Fibroblast of skin of back (primary cell): Measurements from ENCODE around the gene MRPS33. TPM values are rescaled to one million over a fixed set of nuclear protein-coding genes. Genes with fewer than 3 reads are reported as not detected.
"Not testable (repeated sequence)": the region's sequence is repeated elsewhere in the genome, so short reads cannot be mapped to it uniquely, and the experiment has no call there.

Experiments
- DNase-seq: peaks from one replicate; pipeline ENCODE4 v3.0.0-alpha.2; 2013
- polyA plus RNA-seq, 2 experiments: library from polyadenylated mRNA; unstranded; fragments of 120-200 nt; gene quantifications; one replicate each; pipeline ENCODE4 v1.2.1, GENCODE V29; 2013; ENCODE audit not compliant: insufficient read length in 2 of 2

MRPS33 gene
- polyA plus RNA-seq (2013, experiment 1 of 2; ENCODE audit: insufficient read length), result 47.0 TPM
- 45.0 TPM for polyA plus RNA-seq (2013, experiment 2 of 2; ENCODE audit: insufficient read length)

DNA sequence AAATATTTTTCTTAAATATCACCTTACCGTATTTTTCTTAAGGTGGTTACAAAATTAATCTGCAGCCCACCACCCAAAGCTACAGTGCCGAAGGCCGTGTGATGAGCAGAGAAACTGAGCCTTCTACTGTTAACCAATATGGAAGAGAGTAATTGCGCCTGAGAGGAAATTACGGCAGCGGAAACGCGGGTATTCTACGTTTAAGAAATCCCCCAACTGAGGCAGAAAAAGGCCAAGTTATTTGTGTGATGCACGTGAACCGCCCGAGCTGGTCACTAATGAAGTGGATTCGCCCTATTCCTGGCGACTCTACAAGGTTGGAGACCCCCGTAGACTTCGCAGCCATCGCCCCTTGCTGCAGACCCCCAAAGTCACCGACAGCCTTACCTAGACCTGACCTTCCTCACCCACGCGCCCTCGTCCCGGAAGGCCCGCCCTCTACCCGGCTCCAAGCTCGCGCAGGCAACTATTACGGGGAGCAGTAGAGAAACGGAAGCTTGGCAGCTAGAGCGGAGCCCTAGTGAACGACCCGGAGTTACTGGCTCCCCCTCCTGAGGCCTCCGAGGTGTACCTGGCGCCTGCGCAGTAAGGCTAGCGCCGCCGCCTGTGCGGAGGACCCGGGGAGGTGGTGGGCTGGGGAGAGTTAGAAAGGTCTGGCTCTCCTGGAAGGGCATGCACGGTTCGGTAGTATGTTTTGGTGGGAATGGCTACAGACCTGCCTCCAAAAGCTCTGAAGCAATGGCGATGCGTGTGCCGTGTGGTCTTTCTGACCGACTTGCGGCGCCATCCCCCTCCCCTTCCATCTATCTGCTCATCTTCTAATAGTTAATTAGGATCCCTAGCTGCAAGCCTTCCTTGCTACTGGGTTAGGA lies at the start of gene MRPS33:
TSS of gene MRPS33 (minus strand) at position 429 of the 872 bp plus-strand sequence. CDS start 4,319 bp downstream, outside the sequence.
- DNase-seq, result peak; percentile 95

DNA sequence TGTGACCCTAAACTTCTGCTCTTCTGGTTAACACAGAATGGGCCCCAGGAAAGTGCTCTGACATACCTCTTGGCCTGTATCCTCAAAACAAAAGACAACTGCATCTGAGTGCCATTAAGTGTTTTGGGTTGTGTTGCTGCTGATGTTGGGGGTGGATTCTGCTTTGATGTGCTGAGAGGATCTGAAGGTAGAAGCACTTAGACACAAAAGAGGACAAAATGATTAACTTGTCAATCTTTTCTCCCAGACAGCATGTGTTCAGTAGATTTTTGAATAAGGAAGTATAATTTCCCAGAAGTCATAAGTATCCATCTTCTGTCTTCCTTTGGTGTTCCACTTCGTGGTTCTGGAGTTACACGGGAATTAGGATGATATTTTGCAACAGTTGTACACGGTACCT lies 43.0 kb upstream of the MRPS33 start:
- DNase-seq, result no peak

- no peak for DNase-seq
Observed at GRCh38 chr7:141055146-141055545, 40.4 kb upstream of the MRPS33 start.

GRCh38 chr7:141053626-141054025 lies 38.9 kb upstream of the MRPS33 start:
- DNase-seq, result no peak

DNA sequence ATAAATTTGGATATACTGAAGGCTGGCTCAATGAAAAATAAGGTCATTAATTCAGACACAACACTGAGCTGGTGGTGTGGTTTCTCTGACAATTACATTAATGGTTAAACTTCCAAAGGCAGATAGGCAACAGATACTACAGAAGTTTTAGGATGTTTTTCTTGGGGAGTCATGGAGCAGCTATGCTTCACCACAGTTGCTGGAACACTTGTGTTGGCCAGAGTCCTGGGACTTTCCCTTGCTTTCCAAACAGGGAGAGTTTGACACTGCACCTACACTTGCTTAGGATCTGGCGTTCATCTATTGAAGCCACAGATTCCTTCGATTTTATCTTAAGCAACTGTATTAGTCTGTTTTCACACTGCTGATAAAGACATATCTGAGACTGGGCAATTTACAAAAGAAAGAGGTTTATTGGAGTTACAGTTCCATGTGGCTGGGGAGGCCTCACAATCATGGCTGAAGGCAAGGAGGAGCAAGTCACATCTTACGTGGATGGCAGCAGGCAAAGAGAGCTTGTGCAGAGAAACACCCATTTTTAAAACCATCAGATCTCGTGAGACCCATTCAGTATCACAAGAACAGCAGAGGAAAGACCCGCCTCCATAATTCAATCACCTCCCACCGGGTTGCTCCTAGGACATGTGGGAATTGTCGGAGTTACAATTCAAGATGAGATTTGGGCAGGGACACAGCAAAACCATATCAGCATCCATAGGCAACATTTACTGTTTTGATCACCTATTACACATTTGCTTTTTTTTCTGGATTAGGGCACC lies 31.3 kb upstream of the MRPS33 start:
- DNase-seq, result peak; percentile 15

DNA sequence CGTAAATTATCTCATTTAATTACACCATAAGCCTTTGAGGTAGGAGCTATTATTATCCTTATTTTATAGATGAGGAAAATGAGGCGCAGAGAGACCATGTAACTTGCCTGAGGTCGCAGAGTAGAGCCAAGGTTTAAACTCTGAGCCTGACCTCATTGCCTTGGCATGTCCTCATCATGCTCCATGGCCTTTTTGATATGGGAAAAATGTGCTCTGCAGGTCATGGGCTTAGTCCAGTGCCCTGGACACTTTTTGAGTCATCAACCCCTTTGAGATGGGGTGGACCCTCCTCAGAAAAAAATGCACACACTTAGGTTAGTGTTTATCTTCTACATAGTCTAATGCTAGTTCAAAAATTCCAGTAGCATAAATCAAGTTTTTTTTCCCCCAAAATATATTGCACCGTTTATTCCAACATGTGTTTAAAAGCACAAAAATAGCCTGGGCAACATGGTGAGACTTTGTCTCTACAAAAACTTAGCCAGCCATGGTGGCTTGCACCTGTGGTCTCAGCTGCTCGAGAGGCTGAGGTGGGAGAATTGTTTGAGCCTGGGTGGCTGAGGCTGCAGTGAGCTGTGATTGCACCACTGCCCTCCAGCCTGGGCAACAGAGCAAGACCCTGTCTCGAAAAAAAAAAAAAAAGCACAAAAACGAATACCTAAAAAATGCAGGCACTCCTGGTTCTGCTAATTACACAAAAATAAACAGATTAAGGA lies 30.5 kb upstream of the MRPS33 start:
- DNase-seq, result peak; percentile 9

DNA sequence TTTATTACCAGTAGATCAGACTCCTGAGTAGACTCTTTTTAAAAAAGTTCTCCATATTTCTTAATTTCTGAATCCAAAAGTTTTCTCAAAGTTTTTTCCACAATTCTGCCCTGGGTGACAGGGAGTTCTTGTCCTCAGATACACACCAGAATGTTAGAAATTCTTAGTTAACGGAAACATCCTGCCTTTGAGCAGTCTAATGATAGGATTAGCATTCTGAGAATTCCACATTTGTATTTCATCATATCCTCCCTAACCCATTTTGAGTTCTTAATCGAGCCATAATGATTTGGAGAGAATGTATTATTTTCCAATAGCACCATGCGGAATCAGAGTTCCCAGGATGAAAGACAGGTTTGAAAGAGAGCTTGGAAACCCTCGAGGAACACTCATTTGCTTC lies 28.9 kb upstream of the MRPS33 start:
- DNase-seq, result no peak

DNA sequence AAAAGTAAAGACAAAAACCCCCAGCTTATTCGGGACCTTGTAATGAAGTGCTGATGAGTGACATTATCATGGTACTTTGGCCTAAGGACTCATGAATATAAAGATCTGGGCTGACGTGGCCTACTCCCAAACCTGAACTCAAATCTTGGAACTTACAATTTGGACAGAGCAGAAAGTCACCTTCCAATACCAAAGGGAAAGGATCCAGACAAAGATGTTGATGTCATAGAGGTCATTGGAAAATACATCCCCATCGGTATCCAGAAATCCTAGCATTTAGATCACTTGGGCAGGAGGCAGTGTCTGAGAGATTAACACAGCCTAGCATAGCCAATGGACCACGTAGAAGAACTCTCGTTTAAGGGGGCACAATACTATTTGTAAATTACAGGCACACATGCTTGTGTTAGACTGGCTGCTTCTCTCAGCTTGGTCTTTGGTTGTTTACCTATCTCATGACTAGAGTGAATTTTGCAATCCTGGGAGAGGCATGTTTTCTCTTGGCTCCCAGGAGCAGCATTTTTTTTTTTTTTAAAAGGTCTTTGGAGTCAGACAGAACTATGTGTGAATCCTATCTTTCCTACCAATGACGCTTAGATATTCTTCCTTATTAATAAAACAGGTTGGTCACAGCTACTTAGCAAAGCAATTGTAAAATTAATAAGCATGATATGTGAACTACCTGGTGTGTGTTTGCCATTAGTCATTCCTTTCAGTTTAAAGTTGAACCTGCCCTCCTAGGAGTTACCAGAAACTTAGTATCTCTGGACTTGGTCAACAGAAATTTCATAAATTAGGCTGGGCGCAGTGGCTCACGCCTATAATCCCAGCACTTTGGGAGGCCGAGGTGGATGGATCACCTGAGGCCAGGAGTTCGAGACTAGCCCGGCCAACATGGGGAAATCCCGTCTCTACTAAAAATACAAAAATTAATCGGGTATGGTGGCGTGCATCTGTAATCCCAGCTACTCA lies 27.8 kb upstream of the MRPS33 start:
- DNase-seq, result no peak

DNA sequence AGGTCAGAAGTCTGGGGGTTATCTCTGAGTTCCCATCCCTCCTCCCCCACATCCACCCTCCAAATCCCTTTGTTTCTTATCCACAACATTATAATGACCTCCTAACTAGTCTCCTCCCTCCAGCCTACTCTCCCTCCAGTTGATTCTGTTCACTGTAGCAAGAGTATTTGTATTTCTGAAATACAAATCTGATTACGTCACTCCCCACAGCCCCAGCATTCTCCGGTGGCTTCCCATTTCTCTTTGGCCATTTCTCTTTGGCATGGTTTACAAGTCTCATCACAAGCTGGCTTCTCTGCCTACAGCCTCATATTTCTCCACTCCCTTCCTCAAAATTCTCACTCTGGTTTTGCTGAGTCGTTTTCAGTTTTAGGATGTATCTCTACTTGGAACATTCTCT lies 24.6 kb upstream of the MRPS33 start:
- no peak for DNase-seq

DNA sequence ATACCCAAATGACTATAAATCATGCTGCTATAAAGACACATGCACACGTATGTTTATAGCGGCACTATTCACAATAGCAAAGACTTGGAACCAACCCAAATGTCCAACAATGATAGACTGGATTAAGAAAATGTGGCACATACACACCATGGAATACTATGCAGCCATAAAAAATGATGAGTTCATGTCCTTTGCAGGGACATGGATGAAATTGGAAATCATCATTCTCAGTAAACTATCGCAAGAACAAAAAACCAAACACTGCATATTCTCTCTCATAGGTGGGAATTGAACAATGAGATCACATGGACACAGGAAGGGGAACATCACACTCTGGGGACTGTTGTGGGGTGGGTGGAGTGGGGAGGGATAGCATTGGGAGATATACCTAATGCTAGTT lies 23.3 kb upstream of the MRPS33 start:
- DNase-seq, result not testable (repeated sequence)

DNA sequence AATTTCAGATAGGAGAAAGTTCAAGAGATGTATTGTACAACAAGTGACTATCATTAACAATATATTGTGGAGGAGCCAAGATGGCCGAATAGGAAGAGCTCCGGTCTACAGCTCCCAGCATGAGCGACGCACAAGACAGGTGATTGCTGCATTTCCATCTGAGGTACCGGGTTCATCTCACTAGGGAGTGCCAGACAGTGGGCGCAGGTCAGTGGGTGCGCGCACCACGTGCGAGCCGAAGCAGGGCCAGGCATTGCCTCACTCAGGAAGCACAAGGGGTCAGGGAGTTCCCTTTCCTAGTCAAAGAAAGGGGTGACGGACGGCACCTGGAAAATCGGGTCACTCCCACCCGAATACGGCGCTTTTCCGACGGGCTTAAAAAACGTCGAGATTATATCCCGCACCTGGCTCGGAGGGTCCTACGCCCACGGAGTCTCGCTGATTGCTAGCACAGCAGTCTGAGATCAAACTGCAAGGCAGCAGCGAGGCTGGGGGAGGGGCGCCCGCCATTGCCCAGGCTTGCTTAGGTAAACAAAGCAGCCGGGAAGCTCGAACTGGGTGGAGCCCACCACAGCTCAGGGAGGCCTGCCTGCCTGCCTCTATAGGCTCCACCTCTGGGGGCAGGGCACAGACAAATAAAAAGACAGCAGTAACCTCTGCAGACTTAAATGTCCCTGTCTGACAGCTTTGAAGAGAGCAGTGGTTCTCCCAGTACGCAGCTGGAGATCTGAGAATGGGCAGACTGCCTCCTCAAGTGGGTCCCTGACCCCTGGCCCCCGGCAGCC lies 18.0 kb upstream of the MRPS33 start:
- not testable (repeated sequence) for DNase-seq

GRCh38 chr7:141028767-141029166 lies 14.0 kb upstream of the MRPS33 start:
- no peak for DNase-seq

DNA sequence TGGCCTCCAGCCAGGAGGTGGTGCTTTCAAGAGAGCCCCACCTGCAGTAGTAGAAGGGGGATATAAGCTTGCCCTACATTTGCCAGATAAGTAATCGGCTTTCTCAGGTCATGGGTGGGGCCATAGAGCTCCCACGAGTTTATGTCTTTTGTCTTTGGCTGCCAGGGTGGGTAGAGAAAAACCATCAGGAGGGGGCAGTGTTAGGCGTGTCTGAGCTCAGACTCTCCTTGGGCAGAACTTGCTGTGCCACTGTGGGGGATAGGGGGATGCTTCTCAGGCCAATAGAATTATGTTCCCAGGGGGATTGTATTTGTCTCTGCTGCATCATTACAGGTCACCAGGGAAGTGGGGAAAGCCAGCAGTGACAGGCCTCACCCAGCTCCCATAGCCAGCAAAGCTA lies 12.3 kb upstream of the MRPS33 start:
- no peak for DNase-seq

- no peak for DNase-seq
Observed at GRCh38 chr7:141024668-141025067, 9.9 kb upstream of the MRPS33 start.

DNA sequence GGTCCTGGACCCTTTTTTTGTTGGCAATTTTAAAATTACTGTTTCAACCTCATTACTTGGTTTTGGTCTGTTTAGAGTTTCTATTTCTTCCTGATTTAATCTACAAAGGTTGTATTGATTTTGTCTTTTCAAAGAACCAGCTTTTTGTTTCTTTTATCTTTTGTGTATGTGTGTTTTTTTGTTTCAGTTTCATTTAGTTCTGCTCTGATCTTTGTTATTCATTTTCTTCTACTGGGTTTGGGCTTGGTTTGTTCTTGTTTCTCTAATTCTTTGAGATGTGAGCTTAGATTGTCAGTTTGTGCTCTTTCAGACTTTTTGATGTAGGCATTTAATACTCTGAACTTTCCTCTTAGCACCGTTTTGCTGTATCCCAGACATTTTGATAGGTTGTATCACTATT lies 8.5 kb upstream of the MRPS33 start:
- no peak for DNase-seq

DNA sequence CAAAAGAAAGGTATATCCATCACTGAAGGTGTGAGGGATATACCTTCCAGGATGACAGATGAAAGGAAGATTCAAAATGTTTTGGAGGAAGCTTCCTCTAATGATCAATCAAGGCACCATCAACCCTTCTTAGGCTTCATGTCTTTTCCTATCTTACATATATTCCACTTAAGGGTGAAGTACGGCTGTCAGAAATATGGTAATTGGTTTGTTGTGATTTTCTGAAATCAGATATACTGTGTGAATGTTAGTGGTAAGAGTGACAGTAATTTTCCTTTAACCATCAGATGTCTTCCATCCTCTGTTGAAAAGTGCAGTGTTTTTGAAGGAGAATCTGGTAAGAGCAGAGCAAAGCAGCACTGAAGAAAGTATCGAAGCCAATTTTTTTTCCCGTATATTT lies 2.8 kb upstream of the MRPS33 start:
- no peak for DNase-seq

GRCh38 chr7:141016349-141016748 lies 1.6 kb upstream of the MRPS33 start:
- no peak for DNase-seq

DNA sequence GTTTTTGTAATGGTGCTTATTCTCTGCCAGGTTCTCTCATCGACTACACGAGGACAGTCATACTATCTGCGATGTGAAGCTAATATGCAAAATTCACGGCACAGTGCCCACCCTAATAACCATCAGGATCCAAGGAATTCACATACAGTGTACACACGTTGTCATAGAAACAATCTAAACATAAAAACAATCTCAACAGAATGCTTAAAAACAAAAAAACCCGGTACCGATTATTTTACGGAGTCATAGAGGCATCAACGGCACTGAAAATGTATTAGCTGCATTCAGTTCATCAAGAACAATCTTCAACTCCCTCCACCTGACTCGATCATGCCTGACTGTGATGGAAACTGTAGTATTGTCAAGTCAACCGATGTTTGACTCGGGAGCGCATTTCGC lies 628 bp downstream of the MRPS33 start:
- DNase-seq, result peak; percentile 8

DNA sequence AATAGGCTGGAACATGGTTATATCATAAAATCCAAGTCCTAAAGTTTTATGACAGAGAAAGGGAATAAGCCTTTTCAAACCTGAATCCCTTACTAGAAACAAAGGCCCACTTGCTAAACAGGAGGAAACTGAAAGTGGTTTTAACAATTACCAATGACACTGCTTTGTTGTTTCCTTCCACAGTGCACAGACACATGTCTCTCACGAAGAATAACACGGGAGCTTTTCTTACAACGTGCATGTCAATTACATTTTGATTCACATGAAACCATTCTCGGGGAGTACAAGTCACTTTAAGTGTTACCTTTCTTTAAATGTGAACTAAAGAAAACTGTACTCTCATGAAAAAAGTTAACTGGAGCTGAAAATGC lies 1.4 kb downstream of the MRPS33 start:
- DNase-seq, result no peak

- DNase-seq, result no peak
Observed at GRCh38 chr7:141012696-141013344, 1.9 kb downstream of the MRPS33 start.
